COLO668 (cell line): ENCODE measurements around the gene GYPB.
"Not testable (repeated sequence)": the region's sequence is repeated elsewhere in the genome, so short reads cannot be mapped to it uniquely, and the experiment has no call there.

Source experiments
- DNase-seq: peaks from one replicate; lab custom pipeline; 2025; ENCODE audit not compliant: unreplicated experiment; lab: John Stamatoyannopoulos, UW

GYPB gene

DNA sequence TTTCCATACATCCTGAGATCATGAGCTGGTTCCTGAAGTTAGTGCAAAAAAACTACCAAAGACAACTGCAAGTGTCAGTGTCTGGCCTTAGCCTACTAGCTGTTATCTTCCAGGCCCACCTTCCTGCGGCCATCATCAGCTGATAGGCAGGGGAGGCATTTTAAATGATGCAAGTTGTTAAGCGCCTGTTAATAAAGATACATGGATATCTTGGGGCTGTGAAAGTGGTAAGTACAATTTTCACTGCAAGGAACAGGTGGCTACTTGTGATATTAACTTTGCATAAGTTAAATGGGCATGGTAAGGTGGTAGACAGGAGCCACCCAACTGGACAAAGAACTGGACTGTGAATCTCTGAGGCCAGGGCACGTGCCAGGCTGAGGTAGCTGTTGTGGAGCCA is at the start of gene GYPB:
Gene GYPB, minus strand, starts transcription at position 104 of the 400 bp plus-strand sequence. Its CDS starts 93 bp downstream, at position 11.
- DNase-seq = not testable (repeated sequence)

GRCh38 chr4:144061556-144061955 is 42.4 kb upstream of the GYPB start:
- DNase-seq = not testable (repeated sequence)

GRCh38 chr4:144060234-144060859 is 41.2 kb upstream of the GYPB start:
- DNase-seq = not testable (repeated sequence)

GRCh38 chr4:144056800-144057199 is 37.6 kb upstream of the GYPB start:
- DNase-seq = no peak

- DNase-seq = not testable (repeated sequence)
Measured at GRCh38 chr4:144055336-144055735, 36.2 kb upstream of the GYPB start.

DNA sequence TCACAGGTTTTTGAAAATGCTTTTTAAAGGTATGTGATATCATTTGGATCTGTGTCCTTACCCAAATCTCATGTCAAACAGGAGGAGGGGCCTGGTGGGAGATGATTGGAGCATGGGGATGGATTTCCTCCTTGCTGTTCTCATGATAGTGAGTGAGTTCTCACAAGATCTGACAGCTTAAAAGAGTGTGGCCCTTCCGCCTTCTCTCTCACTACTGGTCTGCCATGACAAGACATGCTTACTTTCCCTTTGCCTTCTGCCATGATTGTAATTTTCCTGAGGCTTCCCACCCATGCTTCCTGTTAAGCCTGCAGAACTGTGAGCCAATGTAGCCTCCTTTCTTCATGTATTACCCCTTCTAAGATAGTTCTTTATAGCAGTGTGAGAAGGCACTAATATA is 32.3 kb upstream of the GYPB start:
- not testable (repeated sequence) for DNase-seq

- DNase-seq = not testable (repeated sequence)
Measured at GRCh38 chr4:144050631-144051030, 31.5 kb upstream of the GYPB start.

DNA sequence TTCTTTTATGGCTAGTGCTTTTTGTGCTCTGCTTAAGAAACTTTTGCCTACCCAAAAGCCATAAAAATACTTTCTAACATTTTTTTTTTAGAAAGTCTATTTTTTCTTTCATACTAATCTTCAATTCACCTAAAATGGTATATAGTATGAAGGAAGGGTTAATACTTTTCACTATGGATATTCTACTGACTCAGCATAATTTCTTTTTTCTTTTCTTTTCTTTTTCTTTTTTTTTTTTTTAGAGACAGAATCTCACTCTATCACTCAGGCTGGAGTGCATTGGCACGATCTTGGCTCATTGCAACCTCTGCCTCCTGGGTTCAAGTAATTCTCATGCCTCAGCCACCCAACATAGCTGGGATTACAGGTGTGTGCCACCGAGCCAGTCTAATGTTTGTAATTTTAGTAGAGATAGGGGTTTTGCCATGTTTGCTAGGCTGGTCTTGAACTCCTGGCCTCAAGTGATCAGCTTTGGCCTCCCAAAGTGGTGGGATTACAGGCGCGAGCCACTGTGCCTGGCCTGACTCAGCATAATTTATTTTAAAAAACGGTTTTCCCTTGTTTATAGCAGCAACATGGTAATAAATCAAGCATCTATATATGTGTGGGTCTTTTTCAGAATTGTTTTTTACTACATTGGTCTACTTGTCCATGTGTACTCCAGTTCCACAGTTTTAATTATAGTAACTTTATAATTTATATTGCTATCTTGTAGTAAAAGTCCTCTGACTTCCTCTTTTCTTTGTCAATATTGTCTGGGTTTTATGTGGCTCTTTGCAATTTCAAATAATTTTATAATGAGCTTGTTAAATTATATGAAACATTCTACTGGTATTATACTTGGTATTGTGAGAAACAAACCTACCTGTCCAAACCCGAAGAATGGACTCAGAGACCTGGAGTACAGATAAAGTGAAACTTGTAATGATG is 30.6 kb upstream of the GYPB start:
- DNase-seq = not testable (repeated sequence)

GRCh38 chr4:144044936-144045335 is 25.8 kb upstream of the GYPB start:
- not testable (repeated sequence) for DNase-seq

GRCh38 chr4:144032580-144032979 is 13.4 kb upstream of the GYPB start:
- not testable (repeated sequence) for DNase-seq

DNA sequence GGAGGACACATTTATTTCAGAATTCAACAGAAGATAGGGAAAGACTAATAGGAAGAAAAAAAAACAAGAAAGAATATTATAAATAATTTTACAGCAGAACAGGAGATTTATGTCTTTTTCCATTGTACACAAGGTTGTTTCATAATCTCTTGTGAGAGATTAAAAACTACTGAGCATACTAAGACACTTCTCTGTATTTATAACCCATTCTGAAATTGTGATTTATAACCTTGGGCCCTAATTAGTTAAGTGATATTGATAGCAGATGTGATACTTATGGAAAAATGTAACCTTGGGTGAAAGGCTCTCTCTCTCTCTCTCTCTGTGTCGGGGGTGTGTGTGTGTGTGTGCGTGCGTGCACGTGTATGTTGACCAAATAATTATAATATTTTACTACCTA is 12.7 kb upstream of the GYPB start:
- DNase-seq = not testable (repeated sequence)

DNA sequence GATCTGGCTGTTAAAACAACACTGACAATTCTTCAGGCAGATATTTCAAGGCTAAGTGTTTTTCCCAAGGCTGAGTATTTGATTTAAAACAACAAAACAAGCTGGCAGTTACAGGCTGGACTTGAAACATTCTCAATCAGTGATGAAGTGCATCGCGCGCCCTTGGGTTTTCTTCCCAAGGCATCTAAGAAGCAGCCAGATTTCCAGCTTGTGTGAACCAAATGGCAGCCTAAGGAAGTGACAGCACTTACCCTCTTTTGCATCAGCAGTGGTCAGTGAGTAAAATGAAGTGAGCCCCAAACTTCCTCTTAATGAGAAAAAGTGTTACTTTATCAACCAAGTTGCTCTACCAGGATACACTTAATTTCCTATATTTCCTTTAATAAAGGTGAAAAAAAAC is 12.2 kb upstream of the GYPB start:
- DNase-seq = not testable (repeated sequence)

- DNase-seq = not testable (repeated sequence)
Measured at GRCh38 chr4:144030708-144031107, 11.5 kb upstream of the GYPB start.

DNA sequence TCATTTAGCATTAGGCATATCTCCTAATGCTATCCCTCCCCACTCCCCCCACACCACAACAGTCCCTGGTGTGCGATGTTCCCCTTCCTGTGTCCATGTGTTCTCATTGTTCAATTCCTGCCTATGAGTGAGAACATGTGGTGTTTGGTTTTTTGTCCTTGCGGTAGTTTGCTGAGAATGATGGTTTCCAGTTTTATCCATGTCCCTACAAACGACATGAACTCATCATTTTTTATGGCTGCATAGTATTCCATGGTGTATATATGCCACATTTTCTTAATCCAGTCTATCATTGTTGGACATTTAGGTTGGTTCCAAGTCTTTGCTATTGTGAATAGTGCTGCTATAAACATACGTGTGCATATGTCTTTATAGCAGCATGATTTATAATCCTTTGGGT is 7.5 kb upstream of the GYPB start:
- not testable (repeated sequence) for DNase-seq

GRCh38 chr4:144024399-144025053 is 5.3 kb upstream of the GYPB start:
- not testable (repeated sequence) for DNase-seq

GRCh38 chr4:144022772-144023400 is 3.7 kb upstream of the GYPB start:
- not testable (repeated sequence) for DNase-seq

GRCh38 chr4:144021336-144021990 is 2.3 kb upstream of the GYPB start:
- not testable (repeated sequence) for DNase-seq

GRCh38 chr4:144018223-144019000 is 768 bp downstream of the GYPB start:
- DNase-seq = not testable (repeated sequence)

- not testable (repeated sequence) for DNase-seq
Measured at GRCh38 chr4:144017271-144017670, 1.9 kb downstream of the GYPB start.
